A549 (cell line): Measurements from ENCODE around the gene RNPS1. TPM values are rescaled to one million over a fixed set of nuclear protein-coding genes. Genes with fewer than 3 reads are reported as not detected.
A peak's percentile ranks its signal among the peaks of the same experiment; 100 is the strongest.

Experiments
- ATAC-seq, 2 experiments: fragments of 200-7000 bp in 1 of 2; fragments of >200 bp in 1 of 2; cut with Nextera tagmentation in 1 of 2; cut with Tn5 transposase in 1 of 2; 3 replicates each; pipeline versions ENCODE4 v1.8.0 to v1.9.1; 2018 to 2020; ENCODE audit warnings: mild to moderate bottlenecking in 1 of 2, moderate library complexity in 1 of 2
- CTCF ChIA-PET: fragments of 300-600 bp; sonication (Branson Sonifier 250); formaldehyde crosslinking; extraction: SDS; loops from one replicate; lab custom pipeline; 2021; ENCODE audit warnings: antibody characterized with exemption, inconsistent platforms; lab: Yijun Ruan, JAX
- POLR2A ChIA-PET: fragments of 350-600 bp; formaldehyde crosslinking; extraction: SDS; loops from one replicate; lab custom pipeline; 2021; ENCODE audit warnings: antibody characterized with exemption, inconsistent platforms; lab: Yijun Ruan, JAX
- DNase-seq, 2 experiments: peaks; one replicate each; pipeline versions ENCODE4 v3.0.0 to v3.0.0-alpha.2; 2011 to 2016; ENCODE audit warnings: low read depth in 1 of 2, low spot score in 1 of 2
- FAIRE-seq: peaks from 2 replicates; lab custom pipeline; 2011; peaks lifted over from hg19 to GRCh38; lab: Jason Lieb, UNC
- H3K27ac ChIP-seq, 2 experiments: fragments of >200 bp; sonication (Bioruptor Twin); formaldehyde crosslinking; 3 replicates each; pipeline ENCODE4 v1.5.1; 2016 to 2017
- H3K4me1 ChIP-seq: fragments of >200 bp; sonication (Bioruptor Twin); formaldehyde crosslinking; 3 replicates; pipeline ENCODE4 v1.6.1; 2016
- H3K4me2 ChIP-seq: fragments of >200 bp; sonication (Bioruptor Twin); formaldehyde crosslinking; 3 replicates; pipeline ENCODE4 v1.6.1; 2016
- H3K4me3 ChIP-seq: fragments of >200 bp; sonication (Bioruptor Twin); formaldehyde crosslinking; 3 replicates; pipeline ENCODE4 v1.5.1; 2016
- H3K9me3 ChIP-seq: fragments of >200 bp; sonication (Bioruptor Twin); formaldehyde crosslinking; 3 replicates; pipeline ENCODE4 v1.6.1; 2016
- CBX2 ChIP-seq: fragments of 200-600 bp; sonication (generic); IDR thresholded peaks from 2 replicates; pipeline ENCODE4 v1.6.1; 2016; ENCODE audit warnings: low read depth, mild to moderate bottlenecking, borderline replicate concordance
- CEBPB ChIP-seq, 2 experiments: fragments of >200 bp in 1 of 2; sonication (Bioruptor Twin) in 1 of 2; formaldehyde crosslinking in 1 of 2; IDR thresholded peaks; 2 replicates each; pipeline ENCODE4 v1.6.1; 2012 to 2016
- EHF ChIP-seq: fragments of 250-450 bp; sonication (Bioruptor Pico); IDR thresholded peaks from 2 replicates; pipeline ENCODE4 v1.5.0; 2020; ENCODE audit warnings: mild to moderate bottlenecking
- FOSL2 ChIP-seq, 2 experiments: fragments of 450-650 bp in 1 of 2; fragments of >200 bp in 1 of 2; sonication (Bioruptor Twin) in 1 of 2; formaldehyde crosslinking; IDR thresholded peaks; 2 replicates each; pipeline versions ENCODE4 v1.5.0 to v1.6.1; 2016 to 2020; ENCODE audit warnings: mild to moderate bottlenecking in 1 of 2, moderate library complexity in 1 of 2
- FOXS1 ChIP-seq: fragments of 250-450 bp; sonication (Bioruptor Pico); IDR thresholded peaks from 2 replicates; pipeline ENCODE4 v1.5.0; 2020; ENCODE audit warnings: mild to moderate bottlenecking, moderate library complexity
- GATA3 ChIP-seq: IDR thresholded peaks from 2 replicates; pipeline ENCODE4 v1.6.1; 2012; ENCODE audit warnings: borderline replicate concordance
- HOXB13 ChIP-seq: fragments of 250-450 bp; sonication (Bioruptor Pico); IDR thresholded peaks from 2 replicates; pipeline ENCODE4 v1.5.0; 2020; ENCODE audit warnings: low read depth, mild to moderate bottlenecking, moderate library complexity
- JUNB ChIP-seq: fragments of >200 bp; sonication (Bioruptor Twin); formaldehyde crosslinking; IDR thresholded peaks from 2 replicates; pipeline ENCODE4 v1.6.1; 2016
- KDM1A ChIP-seq: fragments of 200-600 bp; sonication (generic); IDR thresholded peaks from 2 replicates; pipeline ENCODE4 v1.6.1; 2016; ENCODE audit warnings: low read depth, mild to moderate bottlenecking
- KDM5A ChIP-seq: fragments of 200-600 bp; sonication (generic); IDR thresholded peaks from 2 replicates; pipeline ENCODE4 v1.6.1; 2016; ENCODE audit warnings: antibody characterized with exemption, mild to moderate bottlenecking
- NFE2L2 ChIP-seq: fragments of 150-350 bp; conservative IDR thresholded peaks from 2 replicates; pipeline ENCODE4 v1.6.1; 2014; ENCODE audit warnings: low read length
- NPAS2 ChIP-seq: fragments of 250-450 bp; sonication (Bioruptor Pico); IDR thresholded peaks from 2 replicates; pipeline ENCODE4 v1.8.0; 2022; ENCODE audit warnings: mild to moderate bottlenecking, moderate library complexity, borderline replicate concordance
- PHF8 ChIP-seq: fragments of 200-600 bp; sonication (generic); IDR thresholded peaks from 2 replicates; pipeline ENCODE4 v1.6.1; 2016; ENCODE audit warnings: low read depth, mild to moderate bottlenecking, antibody characterized with exemption, moderate library complexity, borderline replicate concordance
- POLR2A ChIP-seq: IDR thresholded peaks from 2 replicates; pipeline ENCODE4 v1.6.1; 2012; ENCODE audit warnings: mild to moderate bottlenecking, low read length
- TFCP2L1 ChIP-seq: fragments of 250-450 bp; sonication (Bioruptor Pico); IDR thresholded peaks from 2 replicates; pipeline ENCODE4 v1.5.0; 2021; ENCODE audit warnings: mild to moderate bottlenecking
- TP53 ChIP-seq: fragments of 250-450 bp; sonication (Bioruptor Pico); IDR thresholded peaks from 2 replicates; pipeline ENCODE4 v1.5.0; 2021; ENCODE audit warnings: mild to moderate bottlenecking, moderate library complexity
- ZC3H11A ChIP-seq: fragments of 450-650 bp; IDR thresholded peaks from 2 replicates; pipeline ENCODE4 v1.6.1; 2014; ENCODE audit warnings: antibody characterized with exemption, mild to moderate bottlenecking
- WGBS: methylation state at CpG from one replicate; pipeline ENCODE4 v1.1.6; 2017; ENCODE audit errors: missing lambda C conversion rate; 5-methylcytosine and 5-hydroxymethylcytosine counted together
- polyA plus RNA-seq, 4 experiments: library from polyadenylated mRNA; depleted of rRNA in 3 of 4; stranded (reverse); fragments of >200 nt; fragmentation: RNase III in 1 of 4; extraction: RNeasy Plus Mini Kit Qiagen cat#74134 plus additional on column Dnase treatment in 1 of 4; gene quantifications; 2 replicates in 3 of 4; 3 replicates in 1 of 4; pipeline ENCODE4 v1.2.3, GENCODE V29; 2011 to 2017
- TF ChIP-seq, protein P1 (sequence below): fragments of 250-450 bp; sonication (Bioruptor Pico); IDR thresholded peaks from 2 replicates; pipeline ENCODE4 v1.5.0; 2020; ENCODE audit warnings: low read depth, mild to moderate bottlenecking, moderate library complexity
- TF ChIP-seq, protein P2 (sequence below): IDR thresholded peaks from 2 replicates; pipeline ENCODE4 v1.6.1; 2012
- TF ChIP-seq, protein P3 (sequence below): fragments of >200 bp; sonication (Bioruptor Twin); formaldehyde crosslinking; IDR thresholded peaks from 3 replicates; pipeline ENCODE4 v1.6.1; 2016
- TF ChIP-seq, protein P4 (sequence below): IDR thresholded peaks from 2 replicates; pipeline ENCODE4 v1.6.1; 2012; ENCODE audit warnings: low read depth, borderline replicate concordance
- TF ChIP-seq, protein P5 (sequence below): fragments of 250-450 bp; sonication (Bioruptor Pico); IDR thresholded peaks from 2 replicates; pipeline ENCODE4 v1.5.0; 2021; ENCODE audit warnings: mild to moderate bottlenecking, moderate library complexity, borderline replicate concordance

Gene RNPS1
- polyA plus RNA-seq, 2 of the 4 experiments (the other 2 are of a cell fraction): 183 to 200 TPM

DNA sequence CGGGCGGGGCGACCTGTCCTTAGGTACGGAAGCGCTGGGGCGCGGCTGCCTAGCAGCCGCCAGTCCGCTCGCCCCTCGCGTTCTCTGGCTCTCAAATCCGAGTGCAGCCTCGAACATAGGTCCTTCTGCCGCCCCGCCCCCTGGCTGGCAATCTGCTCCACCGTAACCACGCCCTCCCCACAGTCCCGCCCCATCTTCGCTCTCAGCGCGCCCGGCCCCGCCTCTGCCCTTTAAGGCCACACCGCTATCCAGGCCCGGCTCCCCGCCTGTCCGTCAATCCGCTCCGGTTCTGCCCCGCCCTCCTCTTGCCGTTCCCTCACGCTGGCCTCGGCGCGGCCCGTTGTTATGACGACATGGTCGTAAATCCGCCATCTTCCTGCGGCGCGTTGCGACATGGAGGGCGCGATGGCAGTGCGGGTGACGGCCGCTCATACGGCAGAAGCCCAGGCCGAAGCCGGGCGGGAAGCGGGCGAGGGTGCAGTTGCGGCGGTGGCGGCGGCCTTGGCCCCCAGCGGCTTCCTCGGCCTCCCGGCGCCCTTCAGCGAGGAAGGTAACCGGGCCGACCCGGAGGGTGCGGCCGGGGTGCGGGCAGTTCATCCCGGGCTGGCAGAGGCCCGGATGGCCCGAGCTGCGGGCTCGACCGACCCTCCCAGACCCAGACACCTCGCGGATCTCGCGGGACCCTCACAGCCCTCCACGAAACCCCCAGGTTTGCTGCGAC, 44.5 kb downstream of the RNPS1 start, which contains the start of gene E4F1 (continued):
- TF ChIP-seq, protein P1, sequence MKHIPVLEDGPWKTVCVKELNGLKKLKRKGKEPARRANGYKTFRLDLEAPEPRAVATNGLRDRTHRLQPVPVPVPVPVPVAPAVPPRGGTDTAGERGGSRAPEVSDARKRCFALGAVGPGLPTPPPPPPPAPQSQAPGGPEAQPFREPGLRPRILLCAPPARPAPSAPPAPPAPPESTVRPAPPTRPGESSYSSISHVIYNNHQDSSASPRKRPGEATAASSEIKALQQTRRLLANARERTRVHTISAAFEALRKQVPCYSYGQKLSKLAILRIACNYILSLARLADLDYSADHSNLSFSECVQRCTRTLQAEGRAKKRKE (CRISPR knock-in tag): no peak
- TF ChIP-seq POLR2A (peak; percentile 95), NPAS2 (CRISPR knock-in tag) (no peak), GATA3 (0 out of 2 replicates have a peak, but pooled peaks have one; percentile 39), CEBPB (IDR thresholded peaks at IDR 0.05) (peak; percentile 69 to 93), PHF8 (peak; percentile 96; the same call in 1 of the 2 replicates), CBX2 (no peak), FOXS1 (CRISPR knock-in tag) (0 out of 2 replicates have a peak, but pooled peaks have one; percentile 7)
- TF ChIP-seq, protein P2, sequence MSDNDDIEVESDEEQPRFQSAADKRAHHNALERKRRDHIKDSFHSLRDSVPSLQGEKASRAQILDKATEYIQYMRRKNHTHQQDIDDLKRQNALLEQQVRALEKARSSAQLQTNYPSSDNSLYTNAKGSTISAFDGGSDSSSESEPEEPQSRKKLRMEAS: peak; percentile 90
- TF ChIP-seq, protein P3, sequence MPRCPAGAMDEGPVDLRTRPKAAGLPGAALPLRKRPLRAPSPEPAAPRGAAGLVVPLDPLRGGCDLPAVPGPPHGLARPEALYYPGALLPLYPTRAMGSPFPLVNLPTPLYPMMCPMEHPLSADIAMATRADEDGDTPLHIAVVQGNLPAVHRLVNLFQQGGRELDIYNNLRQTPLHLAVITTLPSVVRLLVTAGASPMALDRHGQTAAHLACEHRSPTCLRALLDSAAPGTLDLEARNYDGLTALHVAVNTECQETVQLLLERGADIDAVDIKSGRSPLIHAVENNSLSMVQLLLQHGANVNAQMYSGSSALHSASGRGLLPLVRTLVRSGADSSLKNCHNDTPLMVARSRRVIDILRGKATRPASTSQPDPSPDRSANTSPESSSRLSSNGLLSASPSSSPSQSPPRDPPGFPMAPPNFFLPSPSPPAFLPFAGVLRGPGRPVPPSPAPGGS: peak; percentile 88
- TF ChIP-seq, protein P4, sequence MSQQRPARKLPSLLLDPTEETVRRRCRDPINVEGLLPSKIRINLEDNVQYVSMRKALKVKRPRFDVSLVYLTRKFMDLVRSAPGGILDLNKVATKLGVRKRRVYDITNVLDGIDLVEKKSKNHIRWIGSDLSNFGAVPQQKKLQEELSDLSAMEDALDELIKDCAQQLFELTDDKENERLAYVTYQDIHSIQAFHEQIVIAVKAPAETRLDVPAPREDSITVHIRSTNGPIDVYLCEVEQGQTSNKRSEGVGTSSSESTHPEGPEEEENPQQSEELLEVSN: peak; percentile 76; the same call in 1 of the 2 replicates

DNA sequence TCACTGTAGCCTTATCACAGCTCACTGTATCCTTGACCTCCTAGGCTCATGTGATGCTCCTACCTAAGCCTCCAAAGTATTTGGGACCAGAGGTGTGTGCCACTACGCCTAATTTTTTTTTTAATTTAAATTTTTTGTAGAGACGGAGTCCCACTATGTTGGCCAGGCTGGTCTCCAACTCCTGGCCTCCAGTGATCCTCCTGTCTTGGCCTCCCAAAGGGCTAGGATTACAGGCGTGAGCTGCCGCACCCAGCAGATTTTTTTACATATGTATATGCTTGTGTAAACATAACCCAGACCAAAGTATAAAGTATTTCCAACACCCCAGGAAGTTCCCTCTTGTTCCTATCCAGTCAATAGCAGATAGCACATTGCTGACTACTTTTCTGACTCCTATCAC, 51.6 kb downstream of the RNPS1 start:
- no peaks in the 10 kb centered on the region for H3K9me3 ChIP-seq
- DNase-seq (no peak), ATAC-seq (no peak), FAIRE-seq (no peak)
- 90% methylated on average over 4 of the region's 4 CpGs for WGBS
- H3K27ac ChIP-seq: peak overlapping the region; percentile 93 to 98
- peak overlapping the region; percentile 68 for H3K4me2 ChIP-seq
- ChIA-PET CTCF (interaction anchor here (1.3 to 2.6 kb wide), 4 partner anchors 21 to 76 kb away, joined by 4 to 9 read pairs (median 4); partner anchors contain the start of gene ECI1), POLR2A (interaction anchor here (1.6 to 3.1 kb wide), 2 partner anchors 11 to 52 kb away, joined by 3 to 31 read pairs; partner anchors contain the start of gene MLST8)
- H3K4me3 ChIP-seq: peak overlapping the region; percentile 88
- TF ChIP-seq ZC3H11A: no peak
- TF ChIP-seq CEBPB (IDR thresholded peaks at IDR 0.05): no peak
- no peak for TF ChIP-seq EHF (CRISPR knock-in tag)
- TF ChIP-seq KDM1A: no peak
- no peak for TF ChIP-seq TFCP2L1 (CRISPR knock-in tag)
- no peak for TF ChIP-seq TP53 (CRISPR knock-in tag)
- TF ChIP-seq NFE2L2: no peak
- TF ChIP-seq, protein P5, sequence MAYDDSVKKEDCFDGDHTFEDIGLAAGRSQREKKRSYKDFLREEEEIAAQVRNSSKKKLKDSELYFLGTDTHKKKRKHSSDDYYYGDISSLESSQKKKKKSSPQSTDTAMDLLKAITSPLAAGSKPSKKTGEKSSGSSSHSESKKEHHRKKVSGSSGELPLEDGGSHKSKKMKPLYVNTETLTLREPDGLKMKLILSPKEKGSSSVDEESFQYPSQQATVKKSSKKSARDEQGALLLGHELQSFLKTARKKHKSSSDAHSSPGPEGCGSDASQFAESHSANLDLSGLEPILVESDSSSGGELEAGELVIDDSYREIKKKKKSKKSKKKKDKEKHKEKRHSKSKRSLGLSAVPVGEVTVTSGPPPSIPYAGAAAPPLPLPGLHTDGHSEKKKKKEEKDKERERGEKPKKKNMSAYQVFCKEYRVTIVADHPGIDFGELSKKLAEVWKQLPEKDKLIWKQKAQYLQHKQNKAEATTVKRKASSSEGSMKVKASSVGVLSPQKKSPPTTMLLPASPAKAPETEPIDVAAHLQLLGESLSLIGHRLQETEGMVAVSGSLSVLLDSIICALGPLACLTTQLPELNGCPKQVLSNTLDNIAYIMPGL (CRISPR knock-in tag): no peak
- no peak for TF ChIP-seq KDM5A
- no peak for TF ChIP-seq HOXB13 (CRISPR knock-in tag)
- no peak for TF ChIP-seq FOSL2 (IDR thresholded peaks at IDR 0.05)
- no peak for TF ChIP-seq FOSL2 (CRISPR knock-in tag; IDR thresholded peaks at IDR 0.05)
- no peak for TF ChIP-seq JUNB
- peaks cover 25% of the 10 kb centered on the region for H3K4me1 ChIP-seq
